Stimulated activated naive B cell treated with anti-CD40 and anti-IgM and Interleukin-4, amounts not matched to agents 10 μg/mL and 1 μg/mL and 100 μg/mL, for 72 hours (primary cell): ENCODE data around the gene UMAD1.

Experiments
- ATAC-seq, 2 donors: fragments of 150-1000 bp; cut with Tn5 transposase; replicated peaks; 2 replicates each; pipeline ENCODE4 v1.10.0; 2021; ENCODE audit warnings: moderate library complexity in 1 of 2
- DNase-seq: peaks from one replicate; pipeline ENCODE4 v3.0.0; 2021
- H3K27ac Mint-ChIP-seq: one replicate; pipeline ENCODE4 v1.8.0; 2022; ENCODE audit warnings: mild to moderate bottlenecking, mixed read lengths
- H3K27me3 Mint-ChIP-seq, 2 donors: one replicate each; pipeline ENCODE4 v1.8.0; 2022; ENCODE audit warnings: mixed read lengths in 2 of 2
- H3K36me3 Mint-ChIP-seq, 2 donors: one replicate each; pipeline ENCODE4 v1.8.0; 2022; ENCODE audit warnings: mixed read lengths in 2 of 2, mild to moderate bottlenecking in 1 of 2
- H3K4me1 Mint-ChIP-seq, 2 donors: one replicate each; pipeline ENCODE4 v1.8.0; 2022; ENCODE audit warnings: mixed read lengths in 2 of 2, mild to moderate bottlenecking in 1 of 2
- H3K4me3 Mint-ChIP-seq, 2 donors: one replicate each; pipeline ENCODE4 v1.8.0; 2022; ENCODE audit warnings: mild to moderate bottlenecking in 2 of 2, mixed read lengths in 2 of 2, moderate library complexity in 1 of 2
- H3K9me3 Mint-ChIP-seq, 2 donors: one replicate each; pipeline ENCODE4 v1.8.0; 2022; ENCODE audit warnings: mixed read lengths in 2 of 2, mild to moderate bottlenecking in 1 of 2

UMAD1 gene

GRCh38 chr7:7737674-7738073, 97.1 kb downstream of the UMAD1 start:
- Mint-ChIP-seq H3K36me3 (peaks cover 5 to 8% of the 10 kb centered on the region in 2 donors), H3K4me1 (peaks cover 7 to 30% of the 10 kb centered on the region in 2 donors), H3K9me3 (no peaks in the 10 kb centered on the region), H3K4me3 (no peak overlapping the region), H3K27ac (no peak overlapping the region), H3K27me3 (no peaks in the 10 kb centered on the region)
- ATAC-seq (no peak), DNase-seq (no peak)

GRCh38 chr7:7738177-7738576, 97.6 kb downstream of the UMAD1 start:
- Mint-ChIP-seq H3K9me3 (no peaks in the 10 kb centered on the region), H3K36me3 (peaks cover 5 to 8% of the 10 kb centered on the region in 2 donors), H3K27me3 (no peaks in the 10 kb centered on the region), H3K27ac (no peak overlapping the region), H3K4me1 (peaks cover 7 to 30% of the 10 kb centered on the region in 2 donors), H3K4me3 (no peak overlapping the region)
- ATAC-seq (no peak), DNase-seq (no peak)

- no peak overlapping the region for H3K27ac Mint-ChIP-seq
- no peak overlapping the region for H3K4me3 Mint-ChIP-seq
- peaks cover 5 to 8% of the 10 kb centered on the region in 2 donors for H3K36me3 Mint-ChIP-seq
- DNase-seq (no peak), ATAC-seq (no peak)
- H3K4me1 Mint-ChIP-seq, result peaks cover 7 to 30% of the 10 kb centered on the region in 2 donors
- H3K27me3 Mint-ChIP-seq, result no peaks in the 10 kb centered on the region
- no peaks in the 10 kb centered on the region for H3K9me3 Mint-ChIP-seq
Measured at GRCh38 chr7:7738622-7739021, 98.1 kb downstream of the UMAD1 start.

GRCh38 chr7:7739204-7740036, 98.9 kb downstream of the UMAD1 start:
- ATAC-seq (no peak), DNase-seq (no peak)
- peaks cover 5 to 8% of the 10 kb centered on the region in 2 donors for H3K36me3 Mint-ChIP-seq
- H3K27me3 Mint-ChIP-seq, result no peaks in the 10 kb centered on the region
- H3K4me3 Mint-ChIP-seq, result no peak overlapping the region
- peaks cover 7 to 30% of the 10 kb centered on the region in 2 donors for H3K4me1 Mint-ChIP-seq
- H3K9me3 Mint-ChIP-seq, result no peaks in the 10 kb centered on the region
- no peak overlapping the region for H3K27ac Mint-ChIP-seq

GRCh38 chr7:7740037-7740355, 99.4 kb downstream of the UMAD1 start:
- no peak overlapping the region for H3K27ac Mint-ChIP-seq
- H3K4me1 Mint-ChIP-seq, result peaks cover 5 to 27% of the 10 kb centered on the region in 2 donors
- ATAC-seq, result no peak
- no peaks in the 10 kb centered on the region for H3K27me3 Mint-ChIP-seq
- no peak for DNase-seq
- peaks cover 5 to 8% of the 10 kb centered on the region in 2 donors for H3K36me3 Mint-ChIP-seq
- no peak overlapping the region for H3K4me3 Mint-ChIP-seq
- H3K9me3 Mint-ChIP-seq, result no peaks in the 10 kb centered on the region

- Mint-ChIP-seq H3K4me3 (no peak overlapping the region), H3K36me3 (peaks cover 5 to 8% of the 10 kb centered on the region in 2 donors), H3K27ac (no peak overlapping the region), H3K4me1 (peaks cover 11 to 33% of the 10 kb centered on the region in 2 donors), H3K9me3 (peaks cover 0 to 2% of the 10 kb centered on the region in 2 donors), H3K27me3 (no peaks in the 10 kb centered on the region)
- ATAC-seq, result no peak
- no peak for DNase-seq
Measured at GRCh38 chr7:7742223-7742622, 101.7 kb downstream of the UMAD1 start.

GRCh38 chr7:7745258-7745657, 104.7 kb downstream of the UMAD1 start:
- Mint-ChIP-seq H3K27me3 (no peaks in the 10 kb centered on the region), H3K4me1 (peaks cover 6 to 18% of the 10 kb centered on the region in 2 donors), H3K4me3 (no peak overlapping the region), H3K9me3 (peaks cover 0 to 2% of the 10 kb centered on the region in 2 donors), H3K27ac (no peak overlapping the region), H3K36me3 (peaks cover 5% of the 10 kb centered on the region in 2 donors)
- ATAC-seq (no peak), DNase-seq (no peak)

- peaks cover 0 to 2% of the 10 kb centered on the region in 2 donors for H3K9me3 Mint-ChIP-seq
- no peak for DNase-seq
- peaks cover 6 to 16% of the 10 kb centered on the region in 2 donors for H3K4me1 Mint-ChIP-seq
- peak overlapping the region; percentile 22 for H3K27ac Mint-ChIP-seq
- peaks cover 5% of the 10 kb centered on the region in 2 donors for H3K36me3 Mint-ChIP-seq
- ATAC-seq, result peak; percentile 82 to 88
- no peaks in the 10 kb centered on the region for H3K27me3 Mint-ChIP-seq
- peak overlapping the region; percentile 1 to 48 for H3K4me3 Mint-ChIP-seq
Measured at GRCh38 chr7:7745966-7746365, 105.4 kb downstream of the UMAD1 start.

- Mint-ChIP-seq H3K27me3 (no peaks in the 10 kb centered on the region), H3K4me1 (peaks cover 6 to 16% of the 10 kb centered on the region in 2 donors), H3K27ac (no peak overlapping the region), H3K4me3 (no peak overlapping the region), H3K36me3 (peaks cover 5% of the 10 kb centered on the region in 2 donors), H3K9me3 (peaks cover 0 to 2% of the 10 kb centered on the region in 2 donors)
- ATAC-seq (no peak), DNase-seq (no peak)
Measured at GRCh38 chr7:7746458-7746857, 105.9 kb downstream of the UMAD1 start.

GRCh38 chr7:7750571-7751242, 110.2 kb downstream of the UMAD1 start:
- H3K4me1 Mint-ChIP-seq, result peaks cover 4 to 7% of the 10 kb centered on the region in 2 donors
- DNase-seq (no peak), ATAC-seq (no peak)
- no peaks in the 10 kb centered on the region for H3K27me3 Mint-ChIP-seq
- H3K36me3 Mint-ChIP-seq, result peaks cover 8% of the 10 kb centered on the region in 2 donors
- H3K9me3 Mint-ChIP-seq, result peaks cover 0 to 6% of the 10 kb centered on the region in 2 donors
- no peak overlapping the region for H3K27ac Mint-ChIP-seq
- no peak overlapping the region for H3K4me3 Mint-ChIP-seq

- H3K9me3 Mint-ChIP-seq, result peaks cover 0 to 4% of the 10 kb centered on the region in 2 donors
- H3K27ac Mint-ChIP-seq, result no peak overlapping the region
- no peak overlapping the region for H3K4me3 Mint-ChIP-seq
- H3K36me3 Mint-ChIP-seq, result peaks cover 8% of the 10 kb centered on the region in 2 donors
- H3K27me3 Mint-ChIP-seq, result no peaks in the 10 kb centered on the region
- no peaks in the 10 kb centered on the region for H3K4me1 Mint-ChIP-seq
- DNase-seq, result no peak
- ATAC-seq, result no peak
Measured at GRCh38 chr7:7751243-7752092, 110.9 kb downstream of the UMAD1 start.

- peaks cover 0 to 4% of the 10 kb centered on the region in 2 donors for H3K9me3 Mint-ChIP-seq
- H3K4me1 Mint-ChIP-seq, result peaks cover 6 to 14% of the 10 kb centered on the region in 2 donors
- no peak overlapping the region for H3K27ac Mint-ChIP-seq
- no peak for DNase-seq
- no peaks in the 10 kb centered on the region for H3K27me3 Mint-ChIP-seq
- H3K36me3 Mint-ChIP-seq, result peaks cover 8% of the 10 kb centered on the region in 2 donors
- no peak for ATAC-seq
- no peak overlapping the region for H3K4me3 Mint-ChIP-seq
Measured at GRCh38 chr7:7756577-7756976, 116.0 kb downstream of the UMAD1 start.

- Mint-ChIP-seq H3K9me3 (peaks cover 0 to 4% of the 10 kb centered on the region in 2 donors), H3K4me3 (no peak overlapping the region), H3K27ac (no peak overlapping the region), H3K36me3 (peaks cover 8% of the 10 kb centered on the region in 2 donors), H3K4me1 (peaks cover 12 to 22% of the 10 kb centered on the region in 2 donors), H3K27me3 (no peaks in the 10 kb centered on the region)
- ATAC-seq (no peak), DNase-seq (no peak)
Measured at GRCh38 chr7:7757576-7757975, 117.0 kb downstream of the UMAD1 start.

GRCh38 chr7:7761340-7761973, 120.9 kb downstream of the UMAD1 start:
- Mint-ChIP-seq H3K4me3 (peak overlapping the region; percentile 84 to 90), H3K27me3 (no peaks in the 10 kb centered on the region), H3K27ac (peak overlapping the region; percentile 16), H3K9me3 (no peaks in the 10 kb centered on the region), H3K4me1 (peaks cover 21 to 33% of the 10 kb centered on the region in 2 donors), H3K36me3 (no peaks in the 10 kb centered on the region)
- ATAC-seq (peak; percentile 58 to 62), DNase-seq (no peak)
